HAP-1 (cell line): ENCODE data around the gene EPB41L1.

Source experiments
- DNase-seq, 2 experiments: peaks; one replicate each; pipeline ENCODE4 v3.0.0-alpha.2; 2016 to 2020; ENCODE audit warnings: low spot score in 2 of 2
- H3K27me3 ChIP-seq: fragments of 250-450 bp; sonication (Bioruptor Pico); 2 replicates; pipeline ENCODE4 v1.5.1; 2020; ENCODE audit warnings: low read depth, mild to moderate bottlenecking, moderate library complexity
- H3K36me3 ChIP-seq: fragments of 250-450 bp; sonication (Bioruptor Pico); replicated peaks from 2 replicates; pipeline ENCODE4 v1.5.1; 2020; ENCODE audit warnings: mild to moderate bottlenecking
- H3K4me1 ChIP-seq: fragments of 250-450 bp; sonication (Bioruptor Pico); 2 replicates; pipeline ENCODE4 v1.5.1; 2020; ENCODE audit warnings: mild to moderate bottlenecking
- H3K4me3 ChIP-seq: fragments of 250-450 bp; sonication (Bioruptor Pico); 2 replicates; pipeline ENCODE4 v1.5.1; 2020; ENCODE audit warnings: mild to moderate bottlenecking, moderate library complexity
- H3K9me3 ChIP-seq: fragments of 250-450 bp; sonication (Bioruptor Pico); 2 replicates; pipeline ENCODE4 v1.5.1; 2020; ENCODE audit warnings: mild to moderate bottlenecking, moderate library complexity
- in situ Hi-C: fragments of 300-500 bp; cut with MboI; formaldehyde crosslinking; loops from 3 replicates; pipeline ENCODE4 v1.14.3; 2020; ENCODE audit warnings: low sequenced_read_pairs, inconsistent platforms, mixed read lengths

Gene EPB41L1

DNA sequence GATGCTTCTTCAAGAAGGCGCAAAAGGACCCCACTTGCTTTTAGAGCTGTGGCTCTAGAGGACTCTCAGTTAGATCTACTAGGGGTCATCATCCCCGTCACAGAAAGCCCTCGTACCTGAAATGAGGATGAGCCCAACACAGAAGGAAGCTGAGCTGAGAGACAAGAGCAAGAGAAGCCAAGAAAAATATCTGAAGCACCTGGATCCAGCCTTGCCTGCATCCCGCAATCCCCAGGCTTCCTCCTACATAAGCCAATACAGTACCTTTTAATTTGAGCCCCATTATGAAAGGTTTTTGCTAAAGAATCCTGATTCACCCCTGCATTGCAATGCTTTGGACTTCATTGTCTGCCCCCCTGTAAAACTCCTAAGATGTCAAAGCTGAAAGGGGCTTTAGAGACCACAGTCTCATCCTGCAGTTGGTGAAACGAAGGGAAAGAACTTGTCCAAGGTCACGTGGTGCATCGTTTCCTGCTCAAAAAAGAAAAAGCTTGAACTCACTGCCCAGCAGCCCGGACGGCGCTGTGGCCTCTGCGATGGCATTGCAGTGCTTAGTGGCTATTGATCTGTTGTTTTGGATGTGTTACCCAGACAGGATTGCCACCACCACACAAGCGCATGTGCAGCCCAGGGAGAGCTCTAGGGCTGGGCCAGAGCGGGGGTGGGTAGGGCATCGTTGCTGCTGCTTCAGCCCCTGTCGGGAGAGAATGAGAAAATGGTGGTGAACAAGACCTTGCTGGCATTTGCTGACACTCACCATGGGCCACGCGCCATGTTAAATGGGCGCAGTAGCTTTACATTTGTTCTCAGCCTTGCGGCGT is 110.1 kb downstream of the EPB41L1 start:
- Histone ChIP-seq H3K4me1 (no peaks in the 10 kb centered on the region), H3K27me3 (no peaks in the 10 kb centered on the region), H3K9me3 (no peaks in the 10 kb centered on the region), H3K4me3 (no peak overlapping the region), H3K36me3 (no peaks in the 10 kb centered on the region)
- in situ Hi-C loops = no loop called here
- DNase-seq = no peak

DNA sequence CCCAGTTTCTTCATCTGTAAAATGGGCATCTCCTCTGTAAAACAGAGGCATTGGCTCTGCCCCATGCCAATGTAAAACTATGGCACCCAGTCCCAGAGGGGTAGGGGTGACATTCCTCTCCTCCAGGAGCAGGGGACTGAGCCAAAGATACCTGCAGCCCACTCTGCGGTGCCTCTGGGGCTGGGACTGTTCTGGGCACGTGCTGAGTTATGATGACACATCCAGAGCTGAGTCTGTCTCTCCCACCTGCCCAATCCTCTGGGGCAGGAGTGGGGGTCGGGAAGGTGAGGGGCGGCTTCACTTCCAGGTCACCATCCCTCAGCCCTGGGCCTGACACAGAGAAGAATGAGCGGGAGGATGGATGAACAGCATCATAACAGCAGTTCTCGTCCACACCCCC is 111.6 kb downstream of the EPB41L1 start:
- in situ Hi-C loops = no loop called here
- no peaks in the 10 kb centered on the region for H3K27me3 ChIP-seq
- H3K4me1 ChIP-seq = no peaks in the 10 kb centered on the region
- no peaks in the 10 kb centered on the region for H3K36me3 ChIP-seq
- H3K4me3 ChIP-seq = no peak overlapping the region
- no peak for DNase-seq
- H3K9me3 ChIP-seq = no peaks in the 10 kb centered on the region

DNA sequence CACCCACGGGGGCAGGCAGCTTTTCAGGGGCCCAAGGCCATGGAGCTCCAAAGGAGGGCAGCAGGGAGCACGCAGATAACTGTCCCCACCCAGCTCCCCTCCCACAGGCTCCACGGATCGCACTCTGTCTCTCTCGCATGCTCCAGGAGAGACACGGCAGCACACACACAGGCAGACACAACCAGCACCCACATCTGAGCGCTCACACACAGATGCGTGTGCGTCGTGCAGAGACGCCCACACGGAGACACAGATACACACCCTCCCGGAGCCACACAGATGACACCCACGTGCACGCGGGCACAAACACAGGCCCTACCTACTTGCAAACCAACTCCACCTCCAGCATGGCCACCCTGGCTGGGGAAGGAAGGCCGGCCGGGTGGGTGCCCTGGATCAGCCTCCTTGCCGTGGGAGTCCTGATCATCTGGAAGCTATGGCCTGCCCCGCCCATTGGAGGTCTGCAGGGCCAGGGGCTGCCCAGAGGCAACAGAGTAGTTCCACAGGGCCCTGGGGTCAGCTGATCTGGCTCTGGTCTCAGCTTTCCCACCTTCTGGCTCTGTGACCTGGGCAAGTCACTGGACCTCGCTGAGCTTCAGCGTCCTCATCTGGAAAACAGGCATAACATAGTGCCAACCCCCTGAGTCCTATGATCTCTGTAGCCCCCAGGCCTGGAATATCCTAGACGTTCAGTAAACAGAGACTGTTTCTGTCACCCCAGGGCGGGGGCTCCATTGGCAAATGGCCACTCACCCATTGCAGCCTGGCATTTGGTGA is 113.3 kb downstream of the EPB41L1 start:
- no peaks in the 10 kb centered on the region for H3K4me1 ChIP-seq
- in situ Hi-C loops = no loop called here
- no peaks in the 10 kb centered on the region for H3K27me3 ChIP-seq
- no peaks in the 10 kb centered on the region for H3K9me3 ChIP-seq
- H3K36me3 ChIP-seq = no peaks in the 10 kb centered on the region
- no peak overlapping the region for H3K4me3 ChIP-seq
- DNase-seq = no peak

DNA sequence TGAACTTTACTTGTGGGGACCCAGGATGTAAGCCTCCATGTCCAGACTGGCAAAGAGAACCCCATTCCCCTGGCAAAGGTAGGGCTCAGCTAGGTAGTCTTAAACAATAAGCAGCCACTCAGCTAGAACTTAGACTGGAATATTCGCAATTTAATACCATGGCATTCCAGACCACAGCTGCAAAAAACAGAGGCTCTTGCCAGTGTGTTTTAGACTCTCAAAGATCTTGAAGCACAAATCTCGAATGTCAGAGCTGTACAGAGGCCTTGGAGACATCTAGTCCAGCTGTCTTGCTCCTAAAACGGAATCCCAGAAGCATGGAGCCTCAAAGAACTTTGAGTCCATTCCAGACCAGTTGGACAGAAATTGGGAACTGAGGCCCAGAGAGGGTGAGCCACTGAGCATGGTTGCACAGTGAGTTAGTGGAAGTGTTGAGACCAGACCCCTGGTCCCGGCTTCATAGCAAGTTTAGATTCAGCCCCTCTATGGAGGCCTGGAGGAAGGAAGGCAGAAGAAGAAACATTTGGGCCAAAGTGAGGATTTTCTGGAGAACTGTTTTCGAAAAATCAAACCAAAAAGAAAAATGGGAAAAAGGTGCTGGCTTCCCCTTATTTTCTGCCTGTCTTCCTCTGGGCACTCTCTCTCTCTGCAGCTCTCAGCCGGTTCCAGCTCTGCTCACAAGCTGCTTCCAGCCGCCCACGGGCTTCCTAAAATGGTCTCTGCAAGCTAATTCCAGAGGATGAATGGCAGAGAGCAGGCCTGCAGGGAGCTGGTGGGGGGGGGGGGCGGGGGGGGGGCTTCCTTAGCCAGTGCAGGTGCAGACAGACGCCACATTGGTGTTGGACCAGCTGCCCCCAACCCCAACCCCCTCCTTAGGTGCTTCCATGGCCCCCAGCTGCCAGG is 114.2 kb downstream of the EPB41L1 start:
- H3K4me1 ChIP-seq = no peaks in the 10 kb centered on the region
- H3K9me3 ChIP-seq = no peaks in the 10 kb centered on the region
- no peaks in the 10 kb centered on the region for H3K36me3 ChIP-seq
- in situ Hi-C loops = no loop called here
- no peak for DNase-seq
- no peak overlapping the region for H3K4me3 ChIP-seq
- H3K27me3 ChIP-seq = no peaks in the 10 kb centered on the region

DNA sequence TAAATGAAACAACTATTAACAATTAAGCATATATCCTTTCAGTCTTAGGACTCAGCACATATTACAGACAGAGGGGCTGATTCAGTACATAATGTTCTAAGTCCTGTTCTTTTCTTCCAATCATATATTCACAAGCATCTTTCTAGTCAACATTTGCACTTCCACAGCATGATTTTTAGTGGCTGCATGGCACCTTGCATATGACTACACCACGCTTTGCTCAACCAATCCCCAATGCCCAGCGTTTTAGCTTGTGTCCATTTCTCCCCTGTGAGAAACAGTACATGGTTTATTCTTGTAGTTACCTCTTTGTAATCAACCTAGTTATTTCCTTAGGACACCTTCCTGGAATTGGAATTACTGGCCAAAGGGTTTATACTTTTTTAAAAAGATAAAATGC is 115.0 kb downstream of the EPB41L1 start:
- H3K27me3 ChIP-seq = no peaks in the 10 kb centered on the region
- H3K4me3 ChIP-seq = no peak overlapping the region
- no peaks in the 10 kb centered on the region for H3K9me3 ChIP-seq
- in situ Hi-C loops = no loop called here
- H3K36me3 ChIP-seq = no peaks in the 10 kb centered on the region
- no peak for DNase-seq
- H3K4me1 ChIP-seq = no peaks in the 10 kb centered on the region

DNA sequence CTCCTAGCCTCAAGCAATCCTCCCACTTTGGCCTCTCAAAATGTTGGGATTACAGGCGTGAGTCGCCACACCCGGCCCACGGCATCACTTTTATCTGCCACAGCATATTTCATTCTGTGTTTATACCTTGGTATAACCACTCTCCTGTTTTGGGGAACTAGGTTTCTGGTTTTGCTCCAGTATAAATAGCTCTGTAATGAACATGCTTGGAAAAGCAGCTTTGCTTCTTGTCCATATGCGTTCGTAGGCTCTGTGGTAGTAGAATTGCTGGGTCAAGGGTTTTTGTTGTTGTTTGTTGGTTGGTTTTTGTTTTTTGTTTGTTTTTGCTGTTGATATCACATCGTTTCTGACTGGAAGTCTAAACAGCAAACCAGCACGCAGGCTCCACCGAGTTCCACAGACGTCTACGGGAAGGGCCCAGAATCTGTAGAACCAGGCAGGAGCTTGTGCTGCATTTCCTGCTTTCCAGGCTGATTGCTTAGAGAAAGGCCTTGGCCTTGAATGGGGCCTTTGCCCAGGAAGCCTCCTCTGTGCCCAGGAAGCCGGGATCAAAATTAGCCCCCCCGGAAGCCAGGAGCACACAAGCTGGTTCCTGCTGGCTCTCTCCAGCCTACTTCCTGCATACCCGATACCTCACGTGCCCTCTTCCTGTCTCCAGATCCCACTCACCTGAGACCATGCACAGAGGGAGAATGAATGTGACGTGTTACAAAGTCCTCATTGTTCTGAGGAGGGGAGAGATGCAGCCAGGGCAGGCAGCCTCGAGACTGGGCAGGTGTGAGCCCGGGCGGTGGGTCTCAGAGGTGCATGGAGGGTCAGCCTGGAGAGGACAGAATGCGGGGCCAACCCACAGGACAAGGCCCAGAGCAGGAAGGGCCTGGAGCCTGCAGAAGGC is 116.5 kb downstream of the EPB41L1 start:
- H3K9me3 ChIP-seq = no peaks in the 10 kb centered on the region
- H3K4me1 ChIP-seq = no peaks in the 10 kb centered on the region
- in situ Hi-C loops = no loop called here
- no peak overlapping the region for H3K4me3 ChIP-seq
- no peak for DNase-seq
- H3K36me3 ChIP-seq = no peaks in the 10 kb centered on the region
- H3K27me3 ChIP-seq = no peaks in the 10 kb centered on the region

DNA sequence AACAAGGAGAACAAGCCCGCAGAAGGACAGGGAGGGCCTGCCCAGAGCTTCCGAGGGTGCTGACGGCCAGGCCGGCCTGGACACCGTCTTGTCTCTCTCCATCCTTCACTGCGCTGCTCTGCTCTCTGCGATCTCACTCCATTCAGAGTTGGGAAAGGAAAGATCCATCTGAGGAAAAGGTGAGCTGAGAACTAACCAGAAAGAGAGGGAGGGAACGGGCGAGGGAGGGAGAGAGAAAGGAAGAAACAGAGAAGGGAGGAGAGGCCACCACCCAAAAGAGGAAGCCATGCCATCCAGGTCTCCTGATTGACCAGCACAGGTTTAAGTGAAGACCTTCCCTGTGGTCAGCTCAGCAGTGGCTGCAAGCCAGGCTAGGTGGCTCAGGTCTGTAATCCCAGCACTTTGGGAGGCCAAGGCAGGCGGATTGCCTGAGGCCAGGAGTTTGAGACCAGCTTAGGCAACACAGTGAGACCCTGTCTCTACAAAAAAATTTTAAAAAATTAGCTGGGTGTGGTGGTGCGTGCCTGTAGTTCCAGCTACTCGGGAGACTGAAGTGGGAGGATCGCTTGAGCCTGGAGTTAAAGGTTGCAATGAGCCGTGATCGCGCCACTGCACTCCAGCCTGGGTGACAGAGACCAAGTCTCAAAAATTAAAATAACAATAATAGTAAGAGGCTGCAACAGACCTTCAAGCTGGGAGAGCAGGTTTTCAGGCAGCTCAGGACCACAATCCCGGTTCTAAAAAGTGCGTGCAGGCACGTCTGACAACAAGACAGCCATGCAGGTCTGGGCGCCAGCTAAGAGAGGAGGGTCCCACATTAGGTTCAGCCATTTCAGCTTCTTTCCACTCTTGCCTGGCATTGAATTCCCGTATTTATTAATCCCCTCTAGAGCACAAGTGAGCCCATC is 117.4 kb downstream of the EPB41L1 start:
- H3K4me1 ChIP-seq = no peaks in the 10 kb centered on the region
- H3K36me3 ChIP-seq = no peaks in the 10 kb centered on the region
- DNase-seq = no peak
- H3K4me3 ChIP-seq = no peak overlapping the region
- in situ Hi-C loops = no loop called here
- H3K9me3 ChIP-seq = no peaks in the 10 kb centered on the region
- no peaks in the 10 kb centered on the region for H3K27me3 ChIP-seq

DNA sequence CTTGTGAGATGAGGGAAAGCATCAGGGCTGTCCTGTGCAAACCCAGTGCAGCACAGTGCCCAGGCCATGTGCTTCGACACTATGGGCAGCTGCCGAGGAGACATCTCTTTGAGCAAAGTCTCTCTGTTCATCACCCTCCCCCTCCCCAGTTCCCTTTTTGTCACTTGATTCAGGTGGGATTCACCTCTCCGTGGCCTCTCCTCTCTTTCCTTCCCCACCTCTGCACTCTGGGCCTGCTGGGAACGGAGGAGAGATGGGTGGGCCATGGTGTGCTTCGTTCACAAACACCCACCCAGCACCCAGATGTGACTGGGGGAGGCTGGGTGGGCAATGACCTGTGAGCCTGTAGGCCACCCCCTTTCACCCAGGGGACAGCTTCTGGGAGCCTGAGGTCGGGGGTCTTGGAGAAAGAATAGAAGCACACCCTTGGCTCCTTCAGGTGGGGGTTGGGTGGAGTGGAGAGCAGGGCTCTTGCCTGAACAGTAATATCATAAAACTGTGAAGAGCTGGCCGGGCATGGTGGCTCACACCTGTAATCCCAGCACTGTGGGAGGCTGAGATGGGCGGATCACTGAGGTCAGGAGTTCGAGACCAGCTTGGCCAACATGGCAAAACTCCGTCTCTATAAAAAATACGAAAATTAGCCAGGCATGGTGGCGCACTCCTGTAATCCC is 118.1 kb downstream of the EPB41L1 start:
- Histone ChIP-seq H3K4me1 (no peaks in the 10 kb centered on the region), H3K36me3 (no peaks in the 10 kb centered on the region), H3K27me3 (0 out of 2 replicates have a peak, but pooled peaks cover 2% of the 10 kb centered on the region), H3K9me3 (no peaks in the 10 kb centered on the region), H3K4me3 (no peak overlapping the region)
- in situ Hi-C loops = no loop called here
- no peak for DNase-seq

DNA sequence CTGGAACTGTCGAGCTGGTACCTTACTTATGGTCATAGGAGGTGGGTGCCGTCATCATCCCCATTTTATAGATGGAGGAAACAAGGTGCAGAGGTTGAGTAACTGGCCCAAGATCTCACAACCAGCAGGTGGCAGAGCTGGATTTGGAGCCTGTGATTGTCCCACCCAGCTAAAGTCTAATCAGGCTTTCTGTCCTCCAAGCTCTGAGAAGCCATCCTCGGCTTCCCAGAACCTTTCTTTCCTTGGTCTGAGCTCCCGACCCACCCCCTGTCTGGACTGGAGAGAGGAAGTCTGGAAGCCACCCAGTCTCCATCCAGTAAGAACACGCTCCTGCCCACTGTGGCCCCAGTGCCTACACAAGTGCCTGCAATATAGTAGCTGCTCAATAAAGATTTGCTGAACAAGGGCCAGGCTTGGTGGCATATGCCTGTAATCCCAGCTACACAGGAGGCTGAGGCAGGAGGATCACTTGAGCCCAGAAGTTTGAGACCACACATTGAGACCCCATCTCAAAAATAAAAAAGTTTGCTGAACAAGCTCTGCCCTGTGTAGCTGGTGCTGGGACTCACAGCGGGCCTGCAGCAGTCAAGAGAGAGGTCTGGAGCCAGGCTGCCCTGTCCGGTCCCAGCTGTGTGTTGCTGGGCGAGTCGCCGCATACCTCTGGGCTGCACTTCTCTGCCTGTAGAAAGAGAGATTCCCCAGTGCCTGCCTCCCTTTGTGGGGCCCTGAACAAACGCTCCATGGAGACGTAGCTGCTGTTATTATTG is 119.1 kb downstream of the EPB41L1 start:
- DNase-seq = no peak
- Histone ChIP-seq H3K4me1 (no peaks in the 10 kb centered on the region), H3K4me3 (no peak overlapping the region), H3K27me3 (0 out of 2 replicates have a peak, but pooled peaks cover 2% of the 10 kb centered on the region), H3K36me3 (no peaks in the 10 kb centered on the region), H3K9me3 (no peaks in the 10 kb centered on the region)
- in situ Hi-C loops = no loop called here

DNA sequence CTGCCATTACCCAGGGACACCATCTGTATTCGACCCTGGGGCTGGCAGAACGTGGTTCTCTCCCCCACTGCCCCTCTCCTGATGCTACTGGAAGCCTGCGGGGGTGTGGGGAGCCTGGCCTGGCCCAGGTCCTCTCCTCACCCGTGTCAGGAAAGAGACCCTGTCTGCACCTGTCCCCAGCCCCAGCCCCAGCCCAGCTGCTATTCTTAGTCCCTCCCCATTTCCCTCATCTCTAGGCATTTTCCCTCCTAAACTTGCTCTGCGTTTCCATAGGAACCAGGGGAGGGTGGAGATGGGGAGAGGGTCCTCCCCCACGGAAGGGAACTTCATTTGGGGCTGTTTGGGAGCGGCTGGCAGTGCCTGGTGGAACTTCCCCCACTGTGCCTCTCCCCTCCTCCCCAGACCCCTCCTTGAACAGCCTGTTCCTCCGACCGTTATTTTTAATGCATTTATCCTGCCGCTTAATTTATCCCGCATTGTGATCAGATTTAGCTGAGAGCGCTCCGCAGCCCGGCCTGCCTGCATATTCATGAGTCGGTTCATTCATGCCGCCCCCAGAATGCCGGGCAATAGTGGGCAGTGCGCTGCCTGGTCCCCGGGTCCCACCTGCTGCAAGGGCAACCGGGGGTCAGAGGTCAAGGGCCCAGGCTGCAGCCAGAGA is 119.8 kb downstream of the EPB41L1 start:
- in situ Hi-C loops = no loop called here
- Histone ChIP-seq H3K9me3 (no peaks in the 10 kb centered on the region), H3K27me3 (0 out of 2 replicates have a peak, but pooled peaks cover 2% of the 10 kb centered on the region), H3K4me1 (no peaks in the 10 kb centered on the region), H3K4me3 (no peak overlapping the region), H3K36me3 (no peaks in the 10 kb centered on the region)
- DNase-seq = no peak

DNA sequence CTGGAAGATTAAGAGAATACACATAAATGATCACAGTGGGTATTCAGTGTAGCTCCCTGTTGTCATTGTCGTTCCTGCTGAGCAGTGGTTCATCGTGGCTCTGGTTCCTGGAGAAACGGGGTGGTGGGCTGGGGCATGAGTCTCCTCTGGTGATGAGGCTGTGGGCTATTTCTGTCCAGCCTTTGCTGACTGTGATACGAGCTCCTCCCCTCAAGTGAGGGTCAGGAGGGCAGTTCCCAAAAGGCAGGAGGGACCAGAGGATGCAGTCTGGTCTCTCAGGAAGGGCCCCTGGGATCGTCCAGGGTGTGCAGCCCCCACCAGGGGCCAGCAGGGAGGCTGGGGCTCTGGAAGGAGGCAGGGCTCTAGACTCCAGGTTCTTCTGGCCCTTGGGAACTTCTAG is 120.5 kb downstream of the EPB41L1 start:
- 0 out of 2 replicates have a peak, but pooled peaks cover 2% of the 10 kb centered on the region for H3K27me3 ChIP-seq
- H3K4me3 ChIP-seq = no peak overlapping the region
- no peaks in the 10 kb centered on the region for H3K4me1 ChIP-seq
- no peak for DNase-seq
- in situ Hi-C loops = no loop called here
- no peaks in the 10 kb centered on the region for H3K9me3 ChIP-seq
- H3K36me3 ChIP-seq = no peaks in the 10 kb centered on the region
